ENCODE results near the gene TRABD.

Gene TRABD

GRCh38 chr22:50175921-50176849 is 9.5 kb upstream of the TRABD start:
- no peak for DNase-seq

DNA sequence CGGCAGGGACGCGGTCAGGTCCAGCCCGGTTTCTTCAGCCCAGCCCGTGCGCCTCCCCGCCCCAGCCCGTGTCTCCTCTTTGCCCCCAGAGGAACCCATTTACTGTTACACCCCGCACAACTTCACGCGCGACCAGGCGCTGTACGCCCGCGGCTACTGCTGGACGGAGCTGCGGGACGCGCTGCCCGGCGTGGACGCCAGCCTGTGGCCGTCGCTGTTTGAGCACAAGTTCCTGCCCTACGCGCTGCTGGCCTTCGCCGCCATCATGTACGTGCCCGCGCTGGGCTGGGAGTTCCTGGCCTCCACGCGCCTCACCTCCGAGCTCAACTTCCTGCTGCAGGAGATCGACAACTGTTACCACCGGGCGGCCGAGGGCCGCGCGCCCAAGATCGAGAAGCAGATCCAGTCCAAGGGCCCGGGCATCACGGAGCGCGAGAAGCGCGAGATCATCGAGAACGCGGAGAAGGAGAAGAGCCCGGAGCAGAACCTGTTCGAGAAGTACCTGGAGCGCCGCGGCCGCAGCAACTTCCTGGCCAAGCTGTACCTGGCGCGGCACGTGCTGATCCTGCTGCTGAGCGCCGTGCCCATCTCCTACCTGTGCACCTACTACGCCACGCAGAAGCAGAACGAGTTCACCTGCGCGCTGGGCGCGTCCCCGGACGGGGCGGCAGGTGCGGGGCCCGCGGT is 8.7 kb upstream of the TRABD start:
- no peak for DNase-seq

DNA sequence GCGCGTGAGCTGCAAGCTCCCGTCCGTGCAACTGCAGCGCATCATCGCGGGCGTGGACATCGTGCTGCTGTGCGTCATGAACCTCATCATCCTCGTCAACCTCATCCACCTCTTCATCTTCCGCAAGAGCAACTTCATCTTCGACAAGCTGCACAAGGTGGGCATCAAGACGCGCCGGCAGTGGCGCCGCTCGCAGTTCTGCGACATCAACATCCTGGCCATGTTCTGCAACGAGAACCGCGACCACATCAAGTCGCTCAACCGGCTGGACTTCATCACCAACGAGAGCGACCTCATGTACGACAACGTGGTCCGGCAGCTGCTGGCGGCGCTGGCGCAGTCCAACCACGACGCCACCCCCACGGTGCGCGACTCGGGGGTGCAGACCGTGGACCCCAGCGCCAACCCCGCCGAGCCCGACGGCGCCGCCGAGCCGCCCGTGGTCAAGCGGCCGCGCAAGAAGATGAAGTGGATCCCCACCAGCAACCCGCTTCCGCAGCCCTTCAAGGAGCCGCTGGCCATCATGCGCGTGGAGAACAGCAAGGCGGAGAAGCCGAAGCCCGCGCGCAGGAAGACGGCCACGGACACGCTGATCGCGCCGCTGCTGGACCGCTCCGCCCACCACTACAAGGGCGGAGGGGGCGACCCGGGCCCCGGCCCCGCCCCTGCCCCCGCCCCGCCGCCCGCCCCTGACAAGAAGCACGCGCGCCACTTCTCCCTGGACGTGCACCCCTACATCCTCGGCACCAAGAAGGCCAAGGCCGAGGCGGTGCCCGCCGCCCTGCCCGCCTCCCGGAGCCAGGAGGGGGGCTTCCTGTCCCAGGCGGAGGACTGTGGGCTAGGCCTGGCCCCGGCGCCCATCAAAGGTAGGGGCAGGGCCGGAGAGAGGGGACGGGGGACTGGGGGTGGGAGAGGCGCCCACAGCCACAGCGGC is 7.9 kb upstream of the TRABD start:
- no peak for DNase-seq

GRCh38 chr22:50178471-50178864 is 7.2 kb upstream of the TRABD start:
- no peak for DNase-seq

DNA sequence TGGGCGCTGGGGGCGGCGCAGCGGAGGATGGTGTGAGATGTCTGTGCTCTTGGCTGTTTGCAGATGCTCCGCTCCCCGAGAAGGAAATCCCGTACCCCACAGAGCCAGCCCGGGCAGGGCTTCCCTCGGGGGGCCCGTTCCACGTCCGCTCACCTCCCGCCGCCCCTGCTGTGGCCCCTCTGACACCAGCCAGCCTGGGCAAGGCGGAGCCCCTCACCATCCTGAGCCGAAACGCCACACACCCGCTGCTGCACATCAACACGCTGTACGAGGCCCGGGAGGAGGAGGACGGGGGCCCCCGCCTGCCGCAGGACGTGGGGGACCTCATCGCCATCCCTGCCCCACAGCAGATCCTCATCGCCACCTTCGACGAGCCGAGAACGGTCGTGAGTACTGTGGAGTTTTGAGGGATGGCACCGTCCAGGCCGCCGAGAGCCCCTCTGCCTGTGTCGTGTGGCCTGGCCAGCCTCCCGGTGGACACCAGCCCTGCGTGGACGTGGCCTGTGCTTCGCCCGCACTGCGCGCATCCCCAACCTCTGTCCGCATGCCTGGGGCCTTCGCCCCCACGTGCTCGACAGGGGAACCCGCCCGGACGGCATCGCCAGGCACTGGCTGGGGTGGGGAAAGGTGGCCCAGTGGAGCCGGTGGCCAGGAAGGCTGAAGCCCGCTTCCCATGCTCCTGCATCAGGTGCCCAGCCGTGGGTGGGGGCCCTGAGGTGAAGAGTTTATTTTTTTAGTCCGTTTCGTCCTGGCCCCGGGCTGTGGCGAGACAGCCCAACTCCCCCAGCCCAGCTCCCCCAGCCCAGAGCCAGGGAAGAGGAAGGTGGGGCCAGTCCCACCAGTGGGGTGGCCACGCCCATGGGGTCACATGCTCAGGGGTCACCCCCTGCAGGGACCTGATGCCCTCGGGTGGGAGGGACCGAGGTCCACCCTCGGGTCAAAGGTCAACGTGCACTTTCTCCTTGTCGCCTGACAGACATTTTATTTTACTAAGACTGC is 6.5 kb upstream of the TRABD start:
- DNase-seq, result no peak

GRCh38 chr22:50179937-50180726 is 5.6 kb upstream of the TRABD start:
- DNase-seq, result no peak

DNA sequence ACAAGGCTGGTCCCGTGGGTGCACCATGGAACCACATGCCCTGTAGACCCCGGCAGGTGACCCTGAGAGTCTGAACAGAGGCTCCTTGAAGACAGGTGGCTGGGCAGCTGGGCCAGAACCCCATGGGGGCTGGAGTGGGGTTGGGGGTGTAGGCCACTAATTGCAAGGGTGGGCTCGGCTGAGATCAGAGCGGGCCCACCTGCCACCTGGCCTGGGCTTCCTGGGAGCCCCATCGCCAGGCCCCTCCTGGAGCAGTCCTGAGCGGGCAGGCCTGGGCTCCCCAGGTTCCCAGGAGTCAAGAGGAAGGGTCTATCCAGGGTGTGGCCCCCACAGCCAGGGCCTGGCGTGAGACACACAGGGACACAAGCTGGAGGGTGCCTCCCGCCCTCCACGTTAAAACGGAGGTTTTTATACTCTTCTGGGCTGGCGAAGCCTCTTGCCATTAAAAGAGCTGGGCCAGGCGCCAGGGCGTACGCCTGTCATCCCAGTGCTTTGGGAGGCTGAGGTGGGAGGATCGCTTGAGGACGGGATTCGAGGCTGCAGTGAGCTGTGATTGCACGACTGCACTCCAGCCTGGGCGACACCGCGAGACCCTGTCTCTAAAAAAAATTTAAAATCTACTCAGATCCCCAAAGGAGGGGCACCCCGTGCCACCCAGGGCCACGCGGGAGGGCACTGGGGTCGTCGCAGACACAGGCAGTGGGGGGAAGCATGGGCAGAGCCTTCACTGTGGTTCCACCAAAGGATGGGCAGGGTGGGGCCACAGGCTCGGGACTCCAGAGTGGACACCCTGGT is 4.8 kb upstream of the TRABD start:
- DNase-seq, result no peak

GRCh38 chr22:50182176-50183081 is 3.3 kb upstream of the TRABD start:
- no peak for DNase-seq

DNA sequence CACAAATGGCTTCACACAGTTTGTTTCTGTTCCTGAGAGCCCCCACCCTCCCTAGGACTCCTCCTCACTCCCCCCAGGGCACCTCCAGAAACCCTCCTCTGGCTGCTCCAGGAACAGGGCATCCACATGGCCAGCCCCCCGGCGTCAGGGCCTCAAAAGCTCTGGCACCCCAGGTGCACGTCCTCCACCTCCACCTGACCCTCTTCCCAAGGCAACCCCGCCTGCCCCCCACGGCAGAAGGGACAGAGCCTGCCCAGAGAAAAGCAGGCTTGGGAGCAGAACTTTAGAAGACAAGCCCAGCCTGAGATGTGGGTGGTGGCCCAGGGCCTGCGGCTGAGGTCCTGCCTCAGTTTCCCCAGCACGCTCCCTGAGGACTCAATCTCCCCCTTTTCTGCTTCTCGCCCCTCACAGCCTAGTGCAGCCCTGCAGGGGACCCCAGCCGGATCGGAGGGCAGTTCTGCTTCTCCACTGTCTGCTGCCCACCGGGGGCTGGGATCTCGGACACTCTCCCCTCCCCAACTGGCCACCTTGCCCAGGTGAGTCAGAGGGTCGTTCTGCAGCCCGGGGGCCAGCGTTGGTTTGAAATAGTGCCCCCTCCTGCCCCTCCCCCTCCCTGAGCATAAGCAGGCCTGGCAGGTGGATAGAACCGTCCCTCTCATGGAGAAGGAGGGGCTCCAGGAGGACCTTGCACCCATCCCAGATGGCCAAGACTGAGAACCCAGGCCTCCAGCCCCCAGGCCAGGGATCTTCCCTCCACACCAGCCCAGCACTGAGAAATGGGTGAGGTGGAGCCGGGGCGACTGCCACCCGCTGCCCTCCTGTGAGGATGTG is 2.4 kb upstream of the TRABD start:
- DNase-seq, result no peak

DNA sequence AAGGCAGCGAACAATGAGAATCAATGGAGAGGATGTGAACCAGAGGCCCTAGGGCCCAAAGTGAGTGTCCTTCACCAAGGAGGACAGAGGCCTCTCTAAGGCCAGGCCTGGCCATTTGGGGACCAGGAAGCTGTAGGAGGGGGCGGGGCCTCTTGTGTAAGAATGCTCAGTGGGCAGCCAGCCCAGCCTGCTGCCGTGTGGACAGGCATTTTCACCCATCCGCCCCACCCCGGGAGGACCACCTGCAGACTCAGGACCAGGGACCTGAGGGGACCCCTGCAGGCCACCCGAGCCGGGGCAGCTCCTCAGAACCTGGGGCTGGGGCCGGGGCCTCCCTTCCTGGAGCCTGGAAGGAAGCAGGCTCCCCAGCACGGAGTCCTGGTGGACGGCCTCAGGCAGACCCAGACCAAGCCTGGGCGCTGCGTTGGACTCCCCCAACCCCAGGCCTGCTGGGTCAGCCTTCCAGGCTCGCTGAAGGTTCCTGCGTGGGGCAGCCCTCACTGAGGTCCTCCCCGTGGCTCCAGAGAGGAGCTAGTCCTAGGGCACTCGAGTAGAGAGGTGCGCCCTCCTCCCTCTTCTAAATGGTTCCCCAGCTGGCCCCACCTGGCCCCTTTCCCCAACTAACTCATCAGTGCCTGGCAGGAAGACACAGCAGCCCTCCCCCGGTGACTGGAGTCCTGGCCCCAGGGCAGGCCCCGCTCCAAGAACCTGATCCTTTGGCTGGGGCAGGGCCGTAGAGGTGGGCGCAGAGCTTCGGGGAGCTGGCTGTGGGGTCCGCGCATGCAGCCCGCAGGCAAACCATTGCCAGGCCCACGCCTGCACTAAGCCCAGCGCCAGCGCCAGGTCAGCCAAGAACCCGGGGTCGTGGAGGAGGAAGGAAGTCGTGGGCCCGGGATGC is 1.5 kb upstream of the TRABD start:
- no peak for DNase-seq

- no peak for DNase-seq
Observed at GRCh38 chr22:50184902-50185374, 775 bp upstream of the TRABD start.

DNA sequence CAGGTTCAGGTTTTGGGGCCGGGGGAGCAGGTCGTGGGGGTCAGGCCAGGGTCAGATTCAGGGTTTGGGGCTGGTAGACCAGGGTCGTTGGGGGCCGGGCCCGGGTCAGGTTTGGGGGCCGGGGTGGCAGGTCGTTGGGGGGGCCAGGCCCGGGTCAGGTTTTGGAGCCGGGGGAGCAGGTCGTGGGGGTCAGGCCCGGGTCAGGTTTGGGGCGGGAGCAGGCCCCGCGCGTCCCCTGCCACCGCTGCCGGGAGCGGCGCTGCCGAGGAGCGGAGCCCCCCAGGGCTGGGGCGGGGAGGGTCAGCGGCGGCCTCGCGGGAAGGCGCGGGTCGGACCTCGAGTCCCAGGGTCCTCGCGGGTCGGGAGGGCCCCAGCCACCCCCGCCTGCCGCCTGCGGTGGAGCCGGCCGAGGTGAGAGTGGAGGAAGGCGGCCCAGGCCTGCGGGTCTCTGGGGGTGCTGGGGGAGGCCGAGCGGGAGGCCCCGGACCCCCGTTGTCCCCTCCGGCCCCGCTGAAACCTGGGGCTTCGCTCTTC is 535 bp downstream of the TRABD start:
- no peak for DNase-seq

- DNase-seq, result no peak
Observed at GRCh38 chr22:50186761-50187523, 1.2 kb downstream of the TRABD start.

DNA sequence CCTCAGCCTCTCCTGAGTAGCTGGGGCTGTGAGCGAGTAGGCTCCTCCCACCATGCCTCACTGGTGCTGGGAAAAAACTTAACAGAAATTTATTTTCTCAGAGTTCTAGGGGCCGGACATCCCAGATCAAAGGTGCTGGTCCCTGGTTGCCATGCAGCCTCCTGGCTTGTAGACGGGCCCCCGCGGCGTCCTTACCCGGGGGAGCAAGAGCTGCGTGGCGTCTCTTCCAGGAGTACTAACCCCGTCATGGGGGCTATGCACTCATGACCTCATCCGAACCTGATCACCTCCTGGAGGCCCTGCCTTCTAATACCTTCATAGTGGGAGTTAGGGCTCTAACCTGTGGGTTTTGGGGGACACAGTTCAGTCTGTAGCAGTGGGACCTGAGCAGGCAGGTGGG is 2.6 kb downstream of the TRABD start:
- no peak for DNase-seq

DNA sequence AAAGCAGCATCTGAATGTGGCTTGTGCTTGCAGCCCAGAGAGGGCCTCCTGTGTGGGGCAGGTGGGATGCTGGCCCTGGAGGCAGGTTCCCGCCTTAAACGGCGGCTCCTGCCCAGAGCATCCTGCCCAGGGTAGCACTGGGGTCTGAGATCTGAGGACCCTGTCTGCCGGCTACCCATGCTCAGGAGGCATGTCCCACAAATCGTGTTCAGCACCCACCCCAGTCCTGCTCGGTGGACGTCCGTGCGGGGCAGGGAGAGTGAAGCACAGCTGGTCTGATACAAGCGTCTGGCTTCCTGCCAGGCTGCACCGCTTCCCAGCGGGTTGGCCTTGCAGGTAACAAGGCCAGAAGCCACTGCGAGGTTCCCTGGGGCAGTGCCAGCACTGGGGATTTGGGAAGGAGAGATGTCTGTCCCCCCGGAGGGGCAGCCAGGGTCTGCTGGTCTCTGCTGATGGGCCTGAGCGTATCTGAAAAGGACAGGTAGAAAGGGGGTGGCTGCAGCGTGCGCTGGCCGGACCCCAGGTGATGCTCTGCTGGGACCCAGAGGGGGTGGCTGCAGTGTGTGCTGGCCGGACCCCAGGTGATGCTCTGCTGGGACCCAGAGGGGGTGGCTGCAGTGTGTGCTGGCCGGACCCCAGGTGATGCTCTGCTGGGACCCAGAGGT is 3.6 kb downstream of the TRABD start:
- no peak for DNase-seq
